Activated T-helper 2 cell treated with anti-CD3 and anti-CD28 coated beads, Interferon-gamma antibody, Interleukin-2, Interleukin-4, amounts not matched to agents 10 μg/mL and 5 μg/mL and 100 μg/mL, durations not matched to agents 14 hours and 24 hours and 36 hours (primary cell): ENCODE measurements around the gene DBH. TPM values are rescaled to one million over a fixed set of nuclear protein-coding genes. Genes with fewer than 3 reads are reported as not detected.

Experiments
- DNase-seq: peaks from one replicate; pipeline ENCODE4 v3.0.0; 2021; ENCODE audit warnings: low spot score
- H3K27ac Mint-ChIP-seq: one replicate; pipeline ENCODE4 v1.8.0; 2021; ENCODE audit warnings: mixed read lengths
- H3K27me3 Mint-ChIP-seq: one replicate; pipeline ENCODE4 v1.8.0; 2021; ENCODE audit warnings: low read depth, mixed read lengths
- H3K36me3 Mint-ChIP-seq: one replicate; pipeline ENCODE4 v1.8.0; 2021; ENCODE audit warnings: low read depth, mixed read lengths
- H3K4me1 Mint-ChIP-seq: one replicate; pipeline ENCODE4 v1.8.0; 2021; ENCODE audit warnings: low read depth, mixed read lengths
- H3K4me3 Mint-ChIP-seq: one replicate; pipeline ENCODE4 v1.8.0; 2021; ENCODE audit warnings: low read depth, mild to moderate bottlenecking, moderate library complexity, mixed read lengths
- H3K9me3 Mint-ChIP-seq: one replicate; pipeline ENCODE4 v1.8.0; 2021; ENCODE audit warnings: mixed read lengths
- intact Hi-C: fragments of 100-400 bp; cut with micrococcal nuclease; formaldehyde crosslinking; loops from one replicate; pipeline ENCODE4 v1.15.1; 2023
- total RNA-seq: library from RNA; stranded (reverse); gene quantifications from 2 replicates; pipeline ENCODE4 v1.2.3, GENCODE V29; 2022

DBH gene
- total RNA-seq, 1 donor from 2014 or later, result not detected

- Mint-ChIP-seq H3K4me1 (peaks cover 2% of the 10 kb centered on the region), H3K27me3 (peaks cover 5% of the 10 kb centered on the region), H3K9me3 (no peaks in the 10 kb centered on the region), H3K36me3 (no peaks in the 10 kb centered on the region), H3K27ac (no peak overlapping the region), H3K4me3 (no peak overlapping the region)
- intact Hi-C loops, result no loop called here
- DNase-seq, result no peak
These were observed 55.6 kb downstream of the DBH start for GRCh38 chr9:133691626-133692363.

- H3K9me3 Mint-ChIP-seq, result no peaks in the 10 kb centered on the region
- no peak for DNase-seq
- H3K27ac Mint-ChIP-seq, result no peak overlapping the region
- no peaks in the 10 kb centered on the region for H3K36me3 Mint-ChIP-seq
- H3K27me3 Mint-ChIP-seq, result peaks cover 9% of the 10 kb centered on the region
- H3K4me3 Mint-ChIP-seq, result no peak overlapping the region
- H3K4me1 Mint-ChIP-seq, result peaks cover 2% of the 10 kb centered on the region
- intact Hi-C loops, result no loop called here
These were observed 56.3 kb downstream of the DBH start for GRCh38 chr9:133692364-133692985.

- Mint-ChIP-seq H3K27ac (no peak overlapping the region), H3K36me3 (no peaks in the 10 kb centered on the region), H3K27me3 (peaks cover 12% of the 10 kb centered on the region), H3K4me1 (peaks cover 4% of the 10 kb centered on the region), H3K4me3 (no peak overlapping the region), H3K9me3 (no peaks in the 10 kb centered on the region)
- intact Hi-C loops, result no loop called here
- no peak for DNase-seq
These were observed 57.0 kb downstream of the DBH start for GRCh38 chr9:133693116-133693515.

GRCh38 chr9:133693703-133694529 is 57.8 kb downstream of the DBH start:
- peaks cover 14% of the 10 kb centered on the region for H3K27me3 Mint-ChIP-seq
- H3K4me1 Mint-ChIP-seq, result peaks cover 8% of the 10 kb centered on the region
- H3K9me3 Mint-ChIP-seq, result no peaks in the 10 kb centered on the region
- H3K4me3 Mint-ChIP-seq, result no peak overlapping the region
- no peak overlapping the region for H3K27ac Mint-ChIP-seq
- no peaks in the 10 kb centered on the region for H3K36me3 Mint-ChIP-seq
- intact Hi-C loops, result no loop called here
- DNase-seq, result no peak

GRCh38 chr9:133694686-133695085 is 58.5 kb downstream of the DBH start:
- no peaks in the 10 kb centered on the region for H3K9me3 Mint-ChIP-seq
- no peak overlapping the region for H3K4me3 Mint-ChIP-seq
- H3K27ac Mint-ChIP-seq, result no peak overlapping the region
- no peaks in the 10 kb centered on the region for H3K36me3 Mint-ChIP-seq
- no peak for DNase-seq
- intact Hi-C loops, result no loop called here
- H3K4me1 Mint-ChIP-seq, result peaks cover 8% of the 10 kb centered on the region
- H3K27me3 Mint-ChIP-seq, result peaks cover 14% of the 10 kb centered on the region

GRCh38 chr9:133696071-133696472 is 59.9 kb downstream of the DBH start:
- intact Hi-C loops, result no loop called here
- Mint-ChIP-seq H3K27me3 (peaks cover 14% of the 10 kb centered on the region), H3K4me1 (peaks cover 12% of the 10 kb centered on the region), H3K4me3 (no peak overlapping the region), H3K9me3 (no peaks in the 10 kb centered on the region), H3K36me3 (no peaks in the 10 kb centered on the region), H3K27ac (no peak overlapping the region)
- DNase-seq, result no peak

GRCh38 chr9:133699546-133699945 is 63.4 kb downstream of the DBH start:
- Mint-ChIP-seq H3K27ac (no peak overlapping the region), H3K4me1 (peaks cover 22% of the 10 kb centered on the region), H3K27me3 (peaks cover 16% of the 10 kb centered on the region), H3K9me3 (no peaks in the 10 kb centered on the region), H3K36me3 (no peaks in the 10 kb centered on the region), H3K4me3 (no peak overlapping the region)
- intact Hi-C loops, result no loop called here
- DNase-seq, result no peak

GRCh38 chr9:133700819-133701320 is 64.7 kb downstream of the DBH start:
- intact Hi-C loops, result no loop called here
- Mint-ChIP-seq H3K4me1 (peaks cover 22% of the 10 kb centered on the region), H3K4me3 (no peak overlapping the region), H3K36me3 (no peaks in the 10 kb centered on the region), H3K27ac (no peak overlapping the region), H3K27me3 (peaks cover 15% of the 10 kb centered on the region), H3K9me3 (no peaks in the 10 kb centered on the region)
- no peak for DNase-seq

- Mint-ChIP-seq H3K27ac (no peak overlapping the region), H3K9me3 (no peaks in the 10 kb centered on the region), H3K4me3 (peak overlapping the region; percentile 54), H3K27me3 (peaks cover 16% of the 10 kb centered on the region), H3K4me1 (peaks cover 21% of the 10 kb centered on the region), H3K36me3 (no peaks in the 10 kb centered on the region)
- intact Hi-C loops, result no loop called here
- no peak for DNase-seq
These were observed 65.3 kb downstream of the DBH start for GRCh38 chr9:133701321-133701980.

- no peaks in the 10 kb centered on the region for H3K36me3 Mint-ChIP-seq
- no peaks in the 10 kb centered on the region for H3K9me3 Mint-ChIP-seq
- intact Hi-C loops, result no loop called here
- DNase-seq, result peak; percentile 33
- H3K4me3 Mint-ChIP-seq, result peak overlapping the region; percentile 56
- H3K27me3 Mint-ChIP-seq, result peaks cover 9% of the 10 kb centered on the region
- H3K27ac Mint-ChIP-seq, result peak overlapping the region; percentile 69
- H3K4me1 Mint-ChIP-seq, result peaks cover 20% of the 10 kb centered on the region
These were observed 66.0 kb downstream of the DBH start for GRCh38 chr9:133701981-133702797.

- peaks cover 18% of the 10 kb centered on the region for H3K4me1 Mint-ChIP-seq
- peak overlapping the region; percentile 69 for H3K27ac Mint-ChIP-seq
- H3K4me3 Mint-ChIP-seq, result peak overlapping the region; percentile 56
- intact Hi-C loops, result no loop called here
- no peaks in the 10 kb centered on the region for H3K36me3 Mint-ChIP-seq
- H3K9me3 Mint-ChIP-seq, result no peaks in the 10 kb centered on the region
- peaks cover 6% of the 10 kb centered on the region for H3K27me3 Mint-ChIP-seq
- DNase-seq, result no peak
These were observed 66.8 kb downstream of the DBH start for GRCh38 chr9:133702798-133703590.
